MG63 (cell line): ENCODE results near the gene UPK3BL1. TPM values are rescaled to one million over a fixed set of nuclear protein-coding genes. Genes with fewer than 3 reads are reported as not detected.
"Not testable (repeated sequence)": the region's sequence is repeated elsewhere in the genome, so short reads cannot be mapped to it uniquely, and the experiment has no call there.

ENCODE experiments used
- DNase-seq: peaks from one replicate; pipeline ENCODE4 v3.0.0-alpha.2; 2020
- H3K27me3 ChIP-seq: fragments of 250-450 bp; sonication (Bioruptor Pico); 2 replicates; pipeline ENCODE4 v1.5.1; 2020; ENCODE audit warnings: mild to moderate bottlenecking, moderate library complexity
- H3K36me3 ChIP-seq: fragments of 250-450 bp; sonication (Bioruptor Pico); 2 replicates; pipeline ENCODE4 v1.5.1; 2020; ENCODE audit warnings: mild to moderate bottlenecking, moderate library complexity
- H3K4me3 ChIP-seq: fragments of 250-450 bp; sonication (Bioruptor Pico); 2 replicates; pipeline ENCODE4 v1.5.1; 2020; ENCODE audit warnings: mild to moderate bottlenecking, moderate library complexity
- H3K9me3 ChIP-seq: fragments of 250-450 bp; sonication (Bioruptor Pico); 2 replicates; pipeline ENCODE4 v1.5.1; 2020; ENCODE audit warnings: mild to moderate bottlenecking, moderate library complexity
- total RNA-seq: library from RNA; depleted of rRNA; stranded (reverse); fragments of >200 nt; shearing (Covaris generic); gene quantifications from 2 replicates; pipeline ENCODE4 v1.2.3, GENCODE V29; 2014; ENCODE audit warnings: low replicate concordance; rRNA removed

UPK3BL1 gene, protein sequence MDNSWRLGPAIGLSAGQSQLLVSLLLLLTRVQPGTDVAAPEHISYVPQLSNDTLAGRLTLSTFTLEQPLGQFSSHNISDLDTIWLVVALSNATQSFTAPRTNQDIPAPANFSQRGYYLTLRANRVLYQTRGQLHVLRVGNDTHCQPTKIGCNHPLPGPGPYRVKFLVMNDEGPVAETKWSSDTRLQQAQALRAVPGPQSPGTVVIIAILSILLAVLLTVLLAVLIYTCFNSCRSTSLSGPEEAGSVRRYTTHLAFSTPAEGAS
- 0.37 and 13.4 TPM in 2 replicates for total RNA-seq

GRCh38 chr7:102642691-102643090, at the start of gene UPK3BL1:
Gene UPK3BL1 (minus strand): TSS chr7:102642791. CDS start chr7:102642741, 50 bp downstream.
- not testable (repeated sequence) for H3K4me3 ChIP-seq, H3K9me3 ChIP-seq, H3K27me3 ChIP-seq, DNase-seq, H3K36me3 ChIP-seq

GRCh38 chr7:102690602-102691001, 48.0 kb upstream of the UPK3BL1 start:
- not testable (repeated sequence) for H3K9me3 ChIP-seq, DNase-seq, H3K36me3 ChIP-seq, H3K4me3 ChIP-seq, H3K27me3 ChIP-seq

- H3K36me3 ChIP-seq, H3K9me3 ChIP-seq, H3K4me3 ChIP-seq, H3K27me3 ChIP-seq, DNase-seq: not testable (repeated sequence)
Observed at GRCh38 chr7:102689436-102690282, 47.1 kb upstream of the UPK3BL1 start.

DNA sequence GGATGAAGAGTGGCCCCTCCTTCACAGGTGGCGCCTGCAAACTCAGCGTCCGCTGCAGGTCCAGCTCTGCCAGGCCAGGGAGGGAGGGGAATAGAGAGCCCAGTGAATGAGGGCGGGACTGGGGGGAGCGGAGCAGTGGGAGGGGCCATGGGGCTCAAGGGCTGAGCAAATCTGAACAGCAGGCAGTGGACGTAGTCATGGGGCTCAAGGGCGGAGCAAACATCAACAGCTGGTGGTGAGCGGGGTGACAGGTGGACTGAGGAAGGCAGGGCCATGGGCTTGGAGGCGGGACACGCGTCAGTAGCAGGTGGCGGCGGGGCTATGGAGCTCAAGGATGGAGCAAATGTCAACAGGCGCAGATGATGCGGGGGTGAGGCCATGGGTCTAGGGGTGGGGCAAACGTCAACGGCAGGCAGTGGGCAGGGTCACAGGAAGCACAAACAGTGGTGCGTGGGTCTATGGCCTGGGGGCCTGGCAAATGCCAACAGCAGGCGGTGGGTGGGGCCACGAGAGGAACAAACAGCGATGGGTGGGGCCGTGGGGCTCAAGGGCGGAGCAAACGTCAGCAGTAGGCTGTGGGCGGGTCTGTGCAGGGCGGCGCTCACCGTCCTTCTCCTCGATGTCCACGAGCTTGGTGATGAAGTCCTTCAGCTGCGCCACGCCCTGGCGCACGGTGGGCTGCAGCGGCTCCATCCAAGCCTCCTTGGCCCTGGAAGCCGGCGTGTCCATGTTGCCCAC, 45.9 kb upstream of the UPK3BL1 start:
- H3K4me3 ChIP-seq, H3K9me3 ChIP-seq, DNase-seq, H3K36me3 ChIP-seq, H3K27me3 ChIP-seq: not testable (repeated sequence)

GRCh38 chr7:102682560-102682959, 40.0 kb upstream of the UPK3BL1 start:
- H3K9me3 ChIP-seq, H3K27me3 ChIP-seq, H3K36me3 ChIP-seq, H3K4me3 ChIP-seq, DNase-seq: not testable (repeated sequence)

DNA sequence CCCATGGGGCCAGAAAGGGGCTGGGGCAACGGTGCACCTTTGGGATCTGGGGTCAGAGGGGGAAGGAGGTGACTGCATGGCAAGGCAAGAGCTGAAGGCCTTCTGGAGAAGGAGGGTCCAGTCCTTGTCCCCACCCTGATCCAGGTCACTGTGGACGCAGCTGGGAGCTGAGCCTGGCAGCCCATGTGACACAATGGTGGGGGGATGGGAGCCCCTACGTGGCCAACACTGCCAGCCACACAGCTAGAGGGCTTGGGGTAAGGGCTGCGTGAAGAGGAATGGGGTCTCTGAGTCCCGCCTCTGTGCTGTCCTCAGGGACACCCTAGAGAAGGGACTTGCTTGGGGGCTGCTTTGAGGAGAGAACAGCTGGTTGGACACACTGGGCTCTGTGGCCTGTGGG, 38.2 kb upstream of the UPK3BL1 start:
- H3K9me3 ChIP-seq, H3K4me3 ChIP-seq, H3K27me3 ChIP-seq: not testable (repeated sequence)

DNA sequence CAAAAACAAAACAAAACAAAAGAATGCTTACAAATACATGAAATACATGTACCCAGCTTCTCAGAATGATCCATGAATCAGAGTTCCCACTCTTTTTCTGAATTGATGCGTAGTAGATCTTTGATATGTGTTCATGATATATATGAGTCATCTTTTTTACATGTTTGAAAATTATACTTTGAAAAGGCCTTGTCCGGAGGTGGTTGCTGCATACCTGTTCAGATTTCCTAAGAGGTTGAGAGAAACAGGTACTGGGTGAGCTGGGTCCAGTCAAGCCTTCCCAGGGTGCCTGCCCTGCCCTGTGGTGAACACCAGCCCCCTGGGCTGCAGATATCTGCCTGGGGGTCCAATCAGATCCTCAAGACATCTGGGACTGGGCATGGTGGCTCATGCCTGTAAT, 33.0 kb upstream of the UPK3BL1 start:
- not testable (repeated sequence) for H3K27me3 ChIP-seq, H3K4me3 ChIP-seq, H3K36me3 ChIP-seq, DNase-seq, H3K9me3 ChIP-seq

More for the DNA sequence above, 38.2 kb upstream of the UPK3BL1 start:
- not testable (repeated sequence) for DNase-seq, H3K36me3 ChIP-seq

- not testable (repeated sequence) for H3K36me3 ChIP-seq, H3K4me3 ChIP-seq, H3K9me3 ChIP-seq, H3K27me3 ChIP-seq, DNase-seq
Observed at GRCh38 chr7:102673447-102674067, 31.0 kb upstream of the UPK3BL1 start.

GRCh38 chr7:102671956-102672307, 29.3 kb upstream of the UPK3BL1 start:
- H3K36me3 ChIP-seq, H3K4me3 ChIP-seq, H3K27me3 ChIP-seq, DNase-seq, H3K9me3 ChIP-seq: not testable (repeated sequence)

GRCh38 chr7:102671166-102671955, 28.8 kb upstream of the UPK3BL1 start, which contains the start of gene POLR2J2:
Gene POLR2J2 (minus strand): TSS chr7:102671663. CDS start chr7:102671601, 62 bp downstream.
- DNase-seq: peak; percentile 90
- not testable (repeated sequence) for H3K9me3 ChIP-seq, H3K27me3 ChIP-seq, H3K36me3 ChIP-seq
- peak within 1 kb of the TSS; percentile 66 for H3K4me3 ChIP-seq

- not testable (repeated sequence) for H3K36me3 ChIP-seq, H3K4me3 ChIP-seq, H3K9me3 ChIP-seq, H3K27me3 ChIP-seq, DNase-seq
Observed at GRCh38 chr7:102667523-102667922, 24.9 kb upstream of the UPK3BL1 start.

- not testable (repeated sequence) for H3K9me3 ChIP-seq, DNase-seq
Observed at GRCh38 chr7:102666850-102667249, 24.3 kb upstream of the UPK3BL1 start.

GRCh38 chr7:102664765-102665164, 22.2 kb upstream of the UPK3BL1 start:
- H3K27me3 ChIP-seq, H3K4me3 ChIP-seq, DNase-seq, H3K36me3 ChIP-seq, H3K9me3 ChIP-seq: not testable (repeated sequence)

More at GRCh38 chr7:102666850-102667249, 24.3 kb upstream of the UPK3BL1 start:
- not testable (repeated sequence) for H3K4me3 ChIP-seq, H3K27me3 ChIP-seq, H3K36me3 ChIP-seq

- H3K9me3 ChIP-seq, H3K27me3 ChIP-seq, DNase-seq, H3K4me3 ChIP-seq, H3K36me3 ChIP-seq: not testable (repeated sequence)
Observed at GRCh38 chr7:102649924-102650323, 7.3 kb upstream of the UPK3BL1 start, which contains the start of gene SPDYE2B. Gene SPDYE2B (plus strand): TSS chr7:102650319. CDS start chr7:102652349, 2,030 bp downstream.

DNA sequence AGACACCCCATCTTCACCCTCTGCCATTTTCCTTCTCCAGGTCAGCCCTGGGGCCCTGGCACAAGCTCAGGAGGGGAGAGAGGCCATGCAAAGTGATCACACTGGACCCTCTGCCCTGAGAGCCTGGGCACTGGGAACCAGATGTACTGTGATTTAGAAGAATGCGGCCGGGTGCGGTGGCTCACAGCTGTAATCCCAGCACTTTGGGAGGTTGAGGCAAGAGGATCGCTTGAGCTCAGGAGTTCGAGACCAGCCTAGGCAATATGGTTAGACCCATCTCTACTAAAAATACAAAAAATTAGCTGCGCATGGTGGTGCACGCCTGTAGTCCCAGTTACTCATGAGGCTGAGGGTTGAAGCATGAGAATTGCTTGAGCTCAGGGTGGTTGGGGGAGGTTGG, 5.2 kb upstream of the UPK3BL1 start:
- H3K27me3 ChIP-seq, H3K4me3 ChIP-seq, DNase-seq, H3K36me3 ChIP-seq, H3K9me3 ChIP-seq: not testable (repeated sequence)

DNA sequence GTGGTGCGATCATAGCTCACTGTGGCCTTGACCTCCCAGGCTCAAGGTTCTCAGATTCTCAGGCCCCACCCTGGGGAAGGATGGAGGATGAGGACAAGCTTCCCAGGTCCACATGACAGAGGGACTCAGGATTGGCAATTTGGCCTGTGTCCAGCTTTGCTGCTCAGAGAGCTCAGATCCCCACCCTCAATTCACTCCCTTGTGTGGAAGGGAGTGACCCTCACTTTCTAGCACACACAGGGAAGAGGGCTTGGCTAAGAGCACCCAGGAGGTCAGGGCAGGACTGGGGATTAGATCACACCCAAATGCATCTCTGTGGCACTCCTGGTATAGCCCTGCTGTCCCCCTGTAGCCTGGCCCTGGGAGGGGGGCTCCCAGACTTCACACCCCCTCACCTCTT, 813 bp upstream of the UPK3BL1 start:
- H3K36me3 ChIP-seq, H3K4me3 ChIP-seq, H3K27me3 ChIP-seq, H3K9me3 ChIP-seq, DNase-seq: not testable (repeated sequence)
